HepG2 (cell line): Measurements from ENCODE around the gene RHOT2. TPM values are rescaled to one million over a fixed set of nuclear protein-coding genes. Genes with fewer than 3 reads are reported as not detected.

ENCODE experiments used
- AKAP8 ChIP-seq: sonication (generic); formaldehyde crosslinking; IDR thresholded peaks from 2 replicates; pipeline ENCODE4 v1.5.1; 2020; ENCODE audit warnings: mild to moderate bottlenecking, missing genetic modification reagents
- CCAR2 ChIP-seq: fragments of 200-400 bp; formaldehyde crosslinking; optimal IDR thresholded peaks from 2 replicates; pipeline ENCODE3; 2018; ENCODE audit warnings: low read depth, mild to moderate bottlenecking, low read length, moderate library complexity
- FUBP1 ChIP-seq: sonication (generic); formaldehyde crosslinking; IDR thresholded peaks from 2 replicates; pipeline ENCODE4 v1.5.1; 2020; ENCODE audit warnings: missing genetic modification reagents, mild to moderate bottlenecking, borderline replicate concordance
- HOMEZ ChIP-seq: IDR thresholded peaks from 2 replicates; pipeline ENCODE4 v1.6.1; 2016; ENCODE audit warnings: low read depth
- HOXA5 ChIP-seq: sonication (generic); formaldehyde crosslinking; IDR thresholded peaks from 2 replicates; pipeline ENCODE4 v1.4.0; 2020; ENCODE audit warnings: missing genetic modification reagents
- IKZF1 ChIP-seq: fragments of 450-650 bp; IDR thresholded peaks from 2 replicates; pipeline ENCODE4 v1.7.1; 2016
- KAT8 ChIP-seq: IDR thresholded peaks from 2 replicates; pipeline ENCODE4 v1.6.1; 2016; ENCODE audit warnings: missing genetic modification reagents, missing compliant biosample characterization
- MAF1 ChIP-seq: sonication (generic); formaldehyde crosslinking; IDR thresholded peaks from 2 replicates; pipeline ENCODE4 v1.5.0; 2020; ENCODE audit warnings: missing genetic modification reagents, borderline replicate concordance
- MIXL1 ChIP-seq: IDR thresholded peaks from 2 replicates; pipeline ENCODE4 v1.6.1; 2016
- MXD4 ChIP-seq: IDR thresholded peaks from 2 replicates; pipeline ENCODE4 v1.6.1; 2016; ENCODE audit warnings: mild to moderate bottlenecking, missing biosample characterization, missing genetic modification reagents
- NCOA5 ChIP-seq: sonication (generic); formaldehyde crosslinking; IDR thresholded peaks from 2 replicates; pipeline ENCODE4 v1.4.0; 2020; ENCODE audit warnings: missing genetic modification reagents
- NFATC3 ChIP-seq: sonication (generic); formaldehyde crosslinking; IDR thresholded peaks from 2 replicates; pipeline ENCODE4 v1.5.1; 2020; ENCODE audit warnings: mild to moderate bottlenecking, missing genetic modification reagents
- POLR2A ChIP-seq, 2 experiments: IDR thresholded peaks; 2 replicates each; pipeline ENCODE4 v1.6.1; 2011; ENCODE audit warnings: low read depth in 2 of 2, low read length in 2 of 2, mild to moderate bottlenecking in 1 of 2, moderate library complexity in 1 of 2; ENCODE audit not compliant: insufficient read depth in 1 of 2
- RXRA ChIP-seq: sonication (generic); formaldehyde crosslinking; IDR thresholded peaks from 2 replicates; pipeline ENCODE4 v1.5.1; 2020; ENCODE audit warnings: missing genetic modification reagents
- SOX13 ChIP-seq, 3 experiments: fragments of 450-650 bp in 1 of 3; sonication (generic) in 1 of 3; formaldehyde crosslinking in 1 of 3; IDR thresholded peaks in 2 of 3; conservative IDR thresholded peaks in 1 of 3; 2 replicates each; pipeline versions ENCODE4 v1.5.0 to v1.6.1; 2016 to 2020; ENCODE audit warnings: antibody characterized with exemption in 1 of 3, mild to moderate bottlenecking in 1 of 3, missing compliant biosample characterization in 1 of 3, missing genetic modification reagents in 1 of 3, moderate library complexity in 1 of 3
- SRF ChIP-seq: IDR thresholded peaks from 2 replicates; pipeline ENCODE4 v1.6.1; 2011; ENCODE audit warnings: mild to moderate bottlenecking, low read depth, low read length, moderate library complexity
- TBL1XR1 ChIP-seq: fragments of 150-350 bp; IDR thresholded peaks from 2 replicates; pipeline ENCODE4 v1.6.1; 2014; ENCODE audit warnings: borderline replicate concordance, low read length; ENCODE audit not compliant: partially characterized antibody
- ZFAT ChIP-seq: sonication (generic); formaldehyde crosslinking; conservative IDR thresholded peaks from 2 replicates; pipeline ENCODE4 v1.8.1; 2023; ENCODE audit warnings: missing genetic modification reagents, inconsistent platforms
- ZFP37 ChIP-seq: sonication (generic); formaldehyde crosslinking; IDR thresholded peaks from 2 replicates; pipeline ENCODE4 v1.4.0; 2020; ENCODE audit warnings: missing genetic modification reagents, borderline replicate concordance
- ZNF136 ChIP-seq: sonication (generic); formaldehyde crosslinking; IDR thresholded peaks from 2 replicates; pipeline ENCODE4 v1.8.1; 2022; ENCODE audit warnings: low read depth, mild to moderate bottlenecking, moderate library complexity, missing genetic modification reagents
- ZNF232 ChIP-seq: sonication (generic); formaldehyde crosslinking; IDR thresholded peaks from 2 replicates; pipeline ENCODE4 v1.4.0; 2020; ENCODE audit warnings: missing genetic modification reagents, borderline replicate concordance
- ZNF383 ChIP-seq: sonication (generic); formaldehyde crosslinking; IDR thresholded peaks from 2 replicates; pipeline ENCODE4 v1.4.0; 2020; ENCODE audit warnings: missing genetic modification reagents, mild to moderate bottlenecking, borderline replicate concordance
- ZNF44 ChIP-seq: sonication (generic); formaldehyde crosslinking; IDR thresholded peaks from 2 replicates; pipeline ENCODE4 v1.5.1; 2020; ENCODE audit warnings: mild to moderate bottlenecking, missing genetic modification reagents
- ZNF468 ChIP-seq: sonication (generic); formaldehyde crosslinking; IDR thresholded peaks from 2 replicates; pipeline ENCODE4 v1.8.0; 2022; ENCODE audit warnings: mild to moderate bottlenecking, moderate library complexity, missing genetic modification reagents
- ZNF564 ChIP-seq: sonication (generic); formaldehyde crosslinking; IDR thresholded peaks from 2 replicates; pipeline ENCODE4 v1.8.1; 2023; ENCODE audit warnings: mild to moderate bottlenecking, missing genetic modification reagents
- ZNF639 ChIP-seq: conservative IDR thresholded peaks from 2 replicates; pipeline ENCODE4 v1.6.1; 2018; ENCODE audit warnings: missing genetic modification reagents
- ZSCAN20 ChIP-seq: sonication (generic); formaldehyde crosslinking; IDR thresholded peaks from 2 replicates; pipeline ENCODE4 v1.4.0; 2020; ENCODE audit warnings: missing genetic modification reagents, mild to moderate bottlenecking, borderline replicate concordance
- ZSCAN22 ChIP-seq: sonication (generic); formaldehyde crosslinking; IDR thresholded peaks from 2 replicates; pipeline ENCODE4 v1.4.0; 2020; ENCODE audit warnings: mild to moderate bottlenecking, missing genetic modification reagents
- polyA plus RNA-seq, 8 experiments: library from polyadenylated mRNA; depleted of rRNA in 3 of 8; stranded (reverse) in 7 of 8; unstranded in 1 of 8; fragments of >200 nt; fragmentation: Illumina TruSeq in 4 of 8; extraction: Trizol in 4 of 8; gene quantifications; 2 replicates each; pipeline versions ENCODE4 v1.2.1 to v1.2.3, GENCODE V29; 2011 to 2016; ENCODE audit warnings: low read depth in 4 of 8, missing spikeins in 1 of 8, mixed read lengths in 1 of 8; ENCODE audit not compliant: insufficient read depth in 1 of 8
- total RNA-seq, 5 experiments: library from RNA; depleted of rRNA; stranded (reverse); fragments of >200 nt; fragmentation: Illumina TruSeq; extraction: Trizol; gene quantifications; 2 replicates each; pipeline ENCODE4 v1.2.3, GENCODE V29; 2016; ENCODE audit warnings: low read depth in 1 of 5

Gene RHOT2
- total and polyA plus RNA-seq, 2 of the 13 experiments (the other 11 are each of a cell fraction or from before 2014, with no cell fraction given), result 63.6 to 76.9 TPM

GRCh38 chr16:720990-721764 lies 53.2 kb downstream of the RHOT2 start, which contains the start of gene ANTKMT (continued):
- TF ChIP-seq ZNF468 (no peak), MXD4 (CRISPR knock-in tag) (peak; percentile 45), TBL1XR1 (no peak), ZNF44 (CRISPR knock-in tag) (no peak), AKAP8 (peak; percentile 94), RXRA (CRISPR knock-in tag) (no peak), NCOA5 (CRISPR knock-in tag) (no peak), ZNF564 (CRISPR knock-in tag) (peak; percentile 82; the same call in 1 of the 2 replicates), ZNF136 (CRISPR knock-in tag) (0 out of 2 replicates have a peak, but pooled peaks have one; percentile 28), SRF (no peak), ZSCAN22 (CRISPR knock-in tag) (no peak), ZNF639 (CRISPR knock-in tag) (peak; percentile 74), SOX13 (IDR thresholded peaks at IDR 0.05) (no peak), SOX13 (CRISPR knock-in tag; conservative IDR thresholded peaks at IDR 0.05 in 1 of 2, IDR thresholded peaks at IDR 0.05 in 1 of 2) (no peak), ZFAT (CRISPR knock-in tag) (no peak; the same call in 1 of the 2 replicates), ZFP37 (CRISPR knock-in tag) (no peak), MIXL1 (CRISPR knock-in tag) (no peak), ZNF383 (no peak), NFATC3 (CRISPR knock-in tag) (no peak), MAF1 (no peak), HOXA5 (CRISPR knock-in tag) (peak; percentile 58; the same call in 1 of the 2 replicates), ZNF232 (CRISPR knock-in tag) (peak; percentile 79; the same call in 1 of the 2 replicates), ZSCAN20 (CRISPR knock-in tag) (no peak), HOMEZ (CRISPR knock-in tag) (no peak), IKZF1 (no peak), POLR2A (IDR thresholded peaks at IDR 0.05; ENCODE audit: insufficient read depth in 1 of 2, low read depth in 2 of 2, low read length in 2 of 2) (peak; percentile 82 to 88), KAT8 (peak; percentile 74), FUBP1 (CRISPR knock-in tag) (no peak), CCAR2 (no peak)
